HepG2 (cell line): ENCODE data around the gene TIGD6. TPM values are rescaled to one million over a fixed set of nuclear protein-coding genes. Genes with fewer than 3 reads are reported as not detected.

Experiments
- CERS6 ChIP-seq: sonication (generic); formaldehyde crosslinking; IDR thresholded peaks from 2 replicates; pipeline ENCODE4 v1.5.0; 2020; ENCODE audit warnings: missing genetic modification reagents
- CHD4 ChIP-seq: fragments of 200-600 bp; sonication (generic); IDR thresholded peaks from 2 replicates; pipeline ENCODE4 v1.7.0; 2017; ENCODE audit warnings: mild to moderate bottlenecking, low read length, borderline replicate concordance
- DMTF1 ChIP-seq: sonication (generic); formaldehyde crosslinking; IDR thresholded peaks from 2 replicates; pipeline ENCODE4 v1.4.0; 2020; ENCODE audit warnings: mild to moderate bottlenecking, missing genetic modification reagents
- FOXA1 ChIP-seq, 2 experiments: fragments of 450-650 bp in 1 of 2; sonication (generic) in 1 of 2; formaldehyde crosslinking in 1 of 2; IDR thresholded peaks; 2 replicates each; pipeline versions ENCODE4 v1.4.0 to v1.6.1; 2016 to 2020; ENCODE audit warnings: missing genetic modification reagents in 1 of 2
- MED1 ChIP-seq: sonication (generic); formaldehyde crosslinking; IDR thresholded peaks from 2 replicates; pipeline ENCODE4 v1.4.0; 2020; ENCODE audit warnings: missing genetic modification reagents
- REXO4 ChIP-seq: sonication (generic); formaldehyde crosslinking; IDR thresholded peaks from 2 replicates; pipeline ENCODE4 v1.8.0; 2022; ENCODE audit warnings: missing genetic modification reagents, mild to moderate bottlenecking, borderline replicate concordance
- SETDB1 ChIP-seq: sonication (generic); formaldehyde crosslinking; IDR thresholded peaks from 2 replicates; pipeline ENCODE4 v1.5.1; 2020; ENCODE audit warnings: missing genetic modification reagents, mild to moderate bottlenecking, borderline replicate concordance
- SNAPC4 ChIP-seq: sonication (generic); formaldehyde crosslinking; IDR thresholded peaks from 2 replicates; pipeline ENCODE4 v1.4.0; 2020; ENCODE audit warnings: mild to moderate bottlenecking, missing genetic modification reagents
- TGIF2 ChIP-seq: IDR thresholded peaks from 2 replicates; pipeline ENCODE4 v1.6.1; 2016; ENCODE audit warnings: control low read depth, missing compliant biosample characterization
- THAP11 ChIP-seq: IDR thresholded peaks from 2 replicates; pipeline ENCODE4 v1.6.1; 2016; ENCODE audit warnings: missing biosample characterization, missing genetic modification reagents
- ZFP91 ChIP-seq: sonication (generic); formaldehyde crosslinking; IDR thresholded peaks from 2 replicates; pipeline ENCODE4 v1.9.0; 2022; ENCODE audit warnings: missing genetic modification reagents, mild to moderate bottlenecking, borderline replicate concordance
- ZMYM3 ChIP-seq: sonication (generic); formaldehyde crosslinking; IDR thresholded peaks from 2 replicates; pipeline ENCODE4 v1.5.1; 2020; ENCODE audit warnings: mild to moderate bottlenecking, missing genetic modification reagents
- ZNF263 ChIP-seq: sonication (generic); formaldehyde crosslinking; IDR thresholded peaks from 2 replicates; pipeline ENCODE4 v1.4.0; 2020; ENCODE audit warnings: missing genetic modification reagents
- ZNF350 ChIP-seq: sonication (generic); formaldehyde crosslinking; IDR thresholded peaks from 2 replicates; pipeline ENCODE4 v1.4.0; 2020; ENCODE audit warnings: mild to moderate bottlenecking, low read depth, missing genetic modification reagents, borderline replicate concordance
- ZSCAN20 ChIP-seq: sonication (generic); formaldehyde crosslinking; IDR thresholded peaks from 2 replicates; pipeline ENCODE4 v1.4.0; 2020; ENCODE audit warnings: missing genetic modification reagents, mild to moderate bottlenecking, borderline replicate concordance
- polyA plus RNA-seq, 8 experiments: library from polyadenylated mRNA; depleted of rRNA in 3 of 8; stranded (reverse) in 7 of 8; unstranded in 1 of 8; fragments of >200 nt; fragmentation: Illumina TruSeq in 4 of 8; extraction: Trizol in 4 of 8; gene quantifications; 2 replicates each; pipeline versions ENCODE4 v1.2.1 to v1.2.3, GENCODE V29; 2011 to 2016; ENCODE audit warnings: low read depth in 4 of 8, missing spikeins in 1 of 8, mixed read lengths in 1 of 8; ENCODE audit not compliant: insufficient read depth in 1 of 8
- total RNA-seq, 5 experiments: library from RNA; depleted of rRNA; stranded (reverse); fragments of >200 nt; fragmentation: Illumina TruSeq; extraction: Trizol; gene quantifications; 2 replicates each; pipeline ENCODE4 v1.2.3, GENCODE V29; 2016; ENCODE audit warnings: low read depth in 1 of 5

Gene TIGD6
- total and polyA plus RNA-seq, 2 of the 13 experiments (the other 11 are each of a cell fraction or from before 2014, with no cell fraction given), result 2.1 to 2.9 TPM

- no peak for TF ChIP-seq DMTF1
- TF ChIP-seq TGIF2, result peak; percentile 21; the same call in 1 of the 2 replicates
- no peak for TF ChIP-seq SETDB1
- no peak for TF ChIP-seq CHD4
- TF ChIP-seq ZNF350 (CRISPR knock-in tag), result peak; percentile 49; the same call in 1 of the 2 replicates
- peak; percentile 82 for TF ChIP-seq ZNF263 (CRISPR knock-in tag)
- no peak for TF ChIP-seq REXO4 (CRISPR knock-in tag)
- peak; percentile 76; the same call in 1 of the 2 replicates for TF ChIP-seq ZFP91 (CRISPR knock-in tag)
- TF ChIP-seq CERS6 (CRISPR knock-in tag), result no peak
- TF ChIP-seq SNAPC4 (CRISPR knock-in tag), result peak; percentile 81
- TF ChIP-seq THAP11 (CRISPR knock-in tag), result peak; percentile 56
- peak; percentile 24; the same call in 1 of the 2 replicates for TF ChIP-seq ZMYM3 (CRISPR knock-in tag)
- no peak for TF ChIP-seq FOXA1 (IDR thresholded peaks at IDR 0.05)
- peak; percentile 79 for TF ChIP-seq FOXA1 (CRISPR knock-in tag; IDR thresholded peaks at IDR 0.05)
- peak; percentile 16; the same call in 1 of the 2 replicates for TF ChIP-seq MED1 (CRISPR knock-in tag)
- no peak for TF ChIP-seq ZSCAN20
These were observed 39.9 kb downstream of the TIGD6 start, which contains the start of gene SLC26A2 (continued) for GRCh38 chr5:149960272-149961185.
